ENCODE results near the gene YBX1. TPM values are rescaled to one million over a fixed set of nuclear protein-coding genes. Genes with fewer than 3 reads are reported as not detected.
"Not testable (repeated sequence)": the region's sequence is repeated elsewhere in the genome, so short reads cannot be mapped to it uniquely, and the experiment has no call there.

The YBX1 gene
- total RNA-seq, 4 donors from 2014 or later: 327 to 396 (median 357) TPM

GRCh38 chr1:42747125-42747524 lies 64.9 kb downstream of the YBX1 start:
- Histone ChIP-seq H3K27ac (no peak overlapping the region), H3K4me3 (no peak overlapping the region), H3K36me3 (peaks cover 56% of the 10 kb centered on the region), H3K27me3 (no peaks in the 10 kb centered on the region), H3K9me3 (no peaks in the 10 kb centered on the region), H3K4me1 (peaks cover 20% of the 10 kb centered on the region)
- TF ChIP-seq EP300 (IDR thresholded peaks at IDR 0.05): no peak
- TF ChIP-seq, protein P1, sequence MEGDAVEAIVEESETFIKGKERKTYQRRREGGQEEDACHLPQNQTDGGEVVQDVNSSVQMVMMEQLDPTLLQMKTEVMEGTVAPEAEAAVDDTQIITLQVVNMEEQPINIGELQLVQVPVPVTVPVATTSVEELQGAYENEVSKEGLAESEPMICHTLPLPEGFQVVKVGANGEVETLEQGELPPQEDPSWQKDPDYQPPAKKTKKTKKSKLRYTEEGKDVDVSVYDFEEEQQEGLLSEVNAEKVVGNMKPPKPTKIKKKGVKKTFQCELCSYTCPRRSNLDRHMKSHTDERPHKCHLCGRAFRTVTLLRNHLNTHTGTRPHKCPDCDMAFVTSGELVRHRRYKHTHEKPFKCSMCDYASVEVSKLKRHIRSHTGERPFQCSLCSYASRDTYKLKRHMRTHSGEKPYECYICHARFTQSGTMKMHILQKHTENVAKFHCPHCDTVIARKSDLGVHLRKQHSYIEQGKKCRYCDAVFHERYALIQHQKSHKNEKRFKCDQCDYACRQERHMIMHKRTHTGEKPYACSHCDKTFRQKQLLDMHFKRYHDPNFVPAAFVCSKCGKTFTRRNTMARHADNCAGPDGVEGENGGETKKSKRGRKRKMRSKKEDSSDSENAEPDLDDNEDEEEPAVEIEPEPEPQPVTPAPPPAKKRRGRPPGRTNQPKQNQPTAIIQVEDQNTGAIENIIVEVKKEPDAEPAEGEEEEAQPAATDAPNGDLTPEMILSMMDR (IDR thresholded peaks at IDR 0.05): peak in 1 of 2 donors; percentile 48
- no peak for TF ChIP-seq POLR2AphosphoS5 (IDR thresholded peaks at IDR 0.05)
- TF ChIP-seq POLR2A (IDR thresholded peaks at IDR 0.05): no peak
- peak; percentile 62 to 79 for DNase-seq (ENCODE audit: low spot score in 2 of 2)
- 40% methylated on average over 4 of the region's 14 CpGs for WGBS

DNA sequence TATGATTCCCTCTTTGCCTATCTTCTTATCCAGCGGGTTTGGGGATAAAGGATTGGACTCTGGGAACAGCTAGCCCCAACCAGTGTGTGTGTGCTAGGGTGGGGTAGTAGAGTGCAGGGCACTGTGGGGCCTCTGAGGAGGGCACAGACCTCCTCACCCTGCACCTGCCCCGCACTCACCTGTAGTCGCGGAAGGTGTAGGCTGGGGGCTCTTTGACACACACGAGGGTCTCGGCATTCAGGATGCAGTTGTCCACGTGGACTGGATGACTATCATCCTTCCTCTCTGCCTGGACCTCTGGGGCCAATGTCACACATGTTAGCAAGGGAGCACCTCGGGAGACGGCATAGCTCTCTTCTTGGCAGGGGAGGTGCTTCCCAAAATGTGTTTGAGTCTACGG lies 65.8 kb downstream of the YBX1 start:
- TF ChIP-seq POLR2A (IDR thresholded peaks at IDR 0.05) (no peak), POLR2AphosphoS5 (IDR thresholded peaks at IDR 0.05) (no peak), EP300 (IDR thresholded peaks at IDR 0.05) (no peak)
- TF ChIP-seq, protein P1 (IDR thresholded peaks at IDR 0.05): no peak
- 86% methylated on average over 10 of the region's 10 CpGs for WGBS
- no peaks in the 10 kb centered on the region for H3K27me3 ChIP-seq
- peak; percentile 25 to 38 for DNase-seq (ENCODE audit: low spot score in 2 of 2)
- H3K4me3 ChIP-seq: no peak overlapping the region
- no peak overlapping the region for H3K27ac ChIP-seq
- H3K36me3 ChIP-seq: peaks cover 63% of the 10 kb centered on the region
- H3K4me1 ChIP-seq: peaks cover 11% of the 10 kb centered on the region
- H3K9me3 ChIP-seq: no peaks in the 10 kb centered on the region

GRCh38 chr1:42748461-42749410 lies 66.5 kb downstream of the YBX1 start:
- Histone ChIP-seq H3K4me3 (no peak overlapping the region), H3K4me1 (peaks cover 6% of the 10 kb centered on the region), H3K36me3 (peaks cover 70% of the 10 kb centered on the region), H3K27ac (no peak overlapping the region), H3K9me3 (no peaks in the 10 kb centered on the region), H3K27me3 (no peaks in the 10 kb centered on the region)
- TF ChIP-seq EP300 (IDR thresholded peaks at IDR 0.05) (no peak), POLR2AphosphoS5 (IDR thresholded peaks at IDR 0.05) (no peak), POLR2A (IDR thresholded peaks at IDR 0.05) (no peak)
- TF ChIP-seq, protein P1 (IDR thresholded peaks at IDR 0.05): no peak
- WGBS: 82% methylated on average over 14 of the region's 14 CpGs
- peak; percentile 30 to 58 for DNase-seq (ENCODE audit: low spot score in 2 of 2)

- Histone ChIP-seq H3K4me1 (peaks cover 3% of the 10 kb centered on the region), H3K27ac (no peak overlapping the region), H3K4me3 (no peak overlapping the region), H3K27me3 (no peaks in the 10 kb centered on the region), H3K9me3 (no peaks in the 10 kb centered on the region), H3K36me3 (peaks cover 83% of the 10 kb centered on the region)
- TF ChIP-seq, protein P1 (IDR thresholded peaks at IDR 0.05): no peak
- TF ChIP-seq EP300 (IDR thresholded peaks at IDR 0.05): no peak
- no peak for TF ChIP-seq POLR2A (IDR thresholded peaks at IDR 0.05)
- TF ChIP-seq POLR2AphosphoS5 (IDR thresholded peaks at IDR 0.05): no peak
- WGBS: 94% methylated on average over 12 of the region's 12 CpGs
- DNase-seq (ENCODE audit: low spot score in 2 of 2): peak in 1 of 2 donors; percentile 31
These were observed 67.8 kb downstream of the YBX1 start for GRCh38 chr1:42750041-42750440.

DNA sequence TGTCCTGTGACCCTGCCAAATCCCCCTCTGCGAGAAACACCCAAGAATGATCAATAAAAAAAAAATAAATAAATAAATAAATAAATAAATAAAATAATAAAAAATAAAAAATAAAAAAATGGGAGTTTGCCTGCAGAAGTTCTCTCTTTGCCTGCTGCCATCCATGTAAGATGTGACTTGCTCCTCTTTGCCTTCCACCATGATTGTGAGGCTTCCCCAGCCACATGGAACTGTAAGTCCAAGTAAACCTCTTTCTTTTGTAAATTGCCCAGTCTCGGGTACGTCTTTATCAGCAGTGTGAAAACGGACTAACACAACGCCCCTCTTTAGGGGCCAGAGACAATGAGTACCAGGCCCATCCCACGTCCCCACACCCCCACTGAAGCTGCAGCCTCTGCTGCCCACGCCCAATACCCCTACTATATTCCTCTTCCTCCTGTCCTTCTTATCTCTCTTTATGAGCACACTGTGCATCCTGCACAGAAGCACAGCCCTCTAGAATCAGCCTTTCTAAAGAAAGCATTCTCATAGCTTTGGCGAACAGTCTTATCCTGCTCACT lies 69.4 kb downstream of the YBX1 start:
- H3K27ac ChIP-seq, H3K4me1 ChIP-seq, H3K27me3 ChIP-seq, H3K4me3 ChIP-seq, H3K9me3 ChIP-seq: not testable (repeated sequence)
- peaks cover 88% of the 10 kb centered on the region for H3K36me3 ChIP-seq
- WGBS: 96% methylated on average over 8 of the region's 8 CpGs
- DNase-seq (ENCODE audit: low spot score in 2 of 2): peak; percentile 11 to 58
